Activated CD8-positive, alpha-beta T cell treated with anti-CD3 and anti-CD28 coated beads, Interleukin-2, amount 10 ng/mL, durations not matched to agents 7 days and 5 days (primary cell): ENCODE measurements around the gene GPR171. TPM values are rescaled to one million over a fixed set of nuclear protein-coding genes. Genes with fewer than 3 reads are reported as not detected.
"Not testable (repeated sequence)": the region's sequence is repeated elsewhere in the genome, so short reads cannot be mapped to it uniquely, and the experiment has no call there.

Experiments
- ATAC-seq: fragments of 150-1000 bp; cut with Tn5 transposase; one replicate; pipeline ENCODE4 v1.10.0; 2021; ENCODE audit warnings: moderate library complexity
- CTCF ChIA-PET: fragments of 350-600 bp; sonication (Branson Sonifier 250); formaldehyde crosslinking; loops from one replicate; lab custom pipeline; 2021; ENCODE audit warnings: antibody characterized with exemption; lab: Charles Lee
- POLR2A ChIA-PET: fragments of 350-600 bp; sonication (Branson Sonifier 250); formaldehyde crosslinking; loops from one replicate; lab custom pipeline; 2021; ENCODE audit warnings: antibody characterized with exemption; lab: Charles Lee
- DNase-seq: peaks from one replicate; pipeline ENCODE4 v3.0.0-alpha.2; 2020
- H3K27ac Mint-ChIP-seq: one replicate; pipeline ENCODE4 v1.8.0; 2021; ENCODE audit warnings: mild to moderate bottlenecking, mixed read lengths
- H3K27me3 Mint-ChIP-seq: one replicate; pipeline ENCODE4 v1.8.0; 2021; ENCODE audit warnings: low read depth, mixed read lengths
- H3K36me3 Mint-ChIP-seq: one replicate; pipeline ENCODE4 v1.8.0; 2021; ENCODE audit warnings: low read depth, mixed read lengths
- H3K4me1 Mint-ChIP-seq: one replicate; pipeline ENCODE4 v1.8.0; 2021; ENCODE audit warnings: low read depth, mixed read lengths
- H3K4me3 Mint-ChIP-seq: one replicate; pipeline ENCODE4 v1.8.0; 2021; ENCODE audit warnings: mild to moderate bottlenecking, mixed read lengths
- H3K9me3 Mint-ChIP-seq: one replicate; pipeline ENCODE4 v1.8.0; 2022; ENCODE audit warnings: mixed read lengths; ENCODE audit not compliant: insufficient read depth
- total RNA-seq, 2 experiments: library from RNA; stranded (reverse); gene quantifications; one replicate each; pipeline ENCODE4 v1.2.3, GENCODE V29; 2021

The GPR171 gene, protein sequence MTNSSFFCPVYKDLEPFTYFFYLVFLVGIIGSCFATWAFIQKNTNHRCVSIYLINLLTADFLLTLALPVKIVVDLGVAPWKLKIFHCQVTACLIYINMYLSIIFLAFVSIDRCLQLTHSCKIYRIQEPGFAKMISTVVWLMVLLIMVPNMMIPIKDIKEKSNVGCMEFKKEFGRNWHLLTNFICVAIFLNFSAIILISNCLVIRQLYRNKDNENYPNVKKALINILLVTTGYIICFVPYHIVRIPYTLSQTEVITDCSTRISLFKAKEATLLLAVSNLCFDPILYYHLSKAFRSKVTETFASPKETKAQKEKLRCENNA
- 100 to 1,000 TPM; 115 to 124 TPM for total RNA-seq

DNA sequence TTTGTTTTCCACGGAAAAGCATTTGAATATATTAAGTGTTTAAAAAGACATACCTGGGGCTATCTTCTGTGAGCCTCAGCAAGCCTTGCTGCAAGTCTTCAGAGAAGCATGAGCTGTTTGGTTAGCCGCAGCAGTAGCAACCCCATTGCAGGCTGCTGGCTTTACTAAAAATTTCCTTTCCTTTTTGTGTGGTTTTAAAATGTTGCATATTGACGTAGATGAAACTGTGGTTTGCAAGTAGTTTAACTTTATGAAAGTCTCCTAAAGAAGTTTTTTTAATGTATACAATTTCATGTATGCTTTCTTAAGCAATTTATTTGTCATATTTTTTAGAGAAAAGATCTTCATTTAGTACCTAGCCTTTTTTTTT lies at the start of gene GPR171:
Gene GPR171, minus strand, starts transcription at position 166 of the 370 bp plus-strand sequence. CDS start 3,830 bp downstream, outside the sequence.
- DNase-seq: peak; percentile 85
- H3K4me3 Mint-ChIP-seq: peak within 1 kb of the TSS; percentile 87
- ATAC-seq: peak; percentile 73
- H3K9me3 Mint-ChIP-seq: no peaks in the 10 kb centered on the region
- H3K27ac Mint-ChIP-seq: peak within 1 kb of the TSS; percentile 94
- H3K27me3 Mint-ChIP-seq: no peaks in the 10 kb centered on the region
- ChIA-PET POLR2A (interaction anchor here (0.8 to 5.6 kb wide), 12 partner anchors 7 to 1066 kb away, joined by 3 to 51 read pairs (median 4); partner anchors contain the start of genes MBNL1 and SIAH2), CTCF (interaction anchor here (0.8 to 7.6 kb wide), 10 partner anchors 8 to 76 kb away, joined by 3 to 65 read pairs (median 4); no protein-coding TSS in a partner anchor)
- peaks cover 59% of the 10 kb centered on the region for H3K4me1 Mint-ChIP-seq
- peaks cover 50% of the 10 kb centered on the region for H3K36me3 Mint-ChIP-seq

DNA sequence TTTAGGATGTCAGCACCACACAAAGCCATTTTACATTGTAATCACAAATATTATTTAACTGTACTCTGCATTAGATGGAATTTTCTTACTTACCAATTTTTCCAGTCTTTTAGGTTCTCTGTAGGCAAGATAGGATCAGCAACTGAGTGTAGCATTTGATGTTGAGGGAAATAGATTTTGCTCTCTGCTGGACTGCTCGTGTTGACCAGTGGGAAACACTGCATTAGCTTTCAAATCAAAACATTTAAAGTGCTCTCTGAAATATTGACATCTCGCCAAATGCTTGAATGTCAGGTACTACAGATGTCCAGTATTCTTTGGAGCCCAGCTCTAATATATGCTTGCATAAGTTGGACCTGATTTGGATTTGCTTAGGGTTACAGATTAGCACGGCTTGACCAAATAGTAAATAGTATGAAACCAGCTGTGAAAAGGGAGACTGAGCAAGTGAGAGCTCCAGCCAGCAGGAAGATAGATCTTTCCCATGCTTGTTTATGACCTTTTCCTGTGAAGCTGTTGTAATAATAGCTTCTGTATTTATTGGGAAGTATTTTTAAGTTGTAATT lies 45.8 kb upstream of the GPR171 start:
- Mint-ChIP-seq H3K4me1 (peaks cover 5% of the 10 kb centered on the region), H3K9me3 (no peaks in the 10 kb centered on the region), H3K4me3 (no peak overlapping the region), H3K36me3 (no peaks in the 10 kb centered on the region), H3K27ac (no peak overlapping the region), H3K27me3 (peaks cover 21% of the 10 kb centered on the region)
- ChIA-PET CTCF (interaction anchor here (0.7 kb wide), 1 partner anchor 93 kb away, joined by 3 read pairs; no protein-coding TSS in a partner anchor), POLR2A (interaction anchor here (0.6 kb wide), 1 partner anchor 9 kb away, joined by 3 read pairs; no protein-coding TSS in a partner anchor)
- ATAC-seq (no peak), DNase-seq (no peak)

DNA sequence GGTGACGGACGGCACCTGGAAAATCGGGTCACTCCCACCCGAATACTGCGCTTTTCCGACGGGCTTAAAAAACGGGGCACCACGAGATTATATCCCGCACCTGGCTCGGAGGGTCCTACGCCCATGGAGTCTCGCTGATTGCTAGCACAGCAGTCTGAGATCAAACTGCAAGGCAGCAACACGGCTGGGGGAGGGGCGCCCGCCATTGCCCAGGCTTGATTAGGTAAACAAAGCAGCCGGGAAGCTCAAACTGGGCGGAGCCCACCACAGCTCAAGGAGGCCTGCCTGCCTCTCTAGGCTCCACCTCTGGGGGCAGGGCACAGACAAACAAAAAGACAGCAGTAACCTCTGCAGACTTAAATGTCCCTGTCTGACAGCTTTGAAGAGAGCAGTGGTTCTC lies 39.0 kb upstream of the GPR171 start:
- H3K27ac Mint-ChIP-seq, POLR2A ChIA-PET, CTCF ChIA-PET: not testable (repeated sequence)

DNA sequence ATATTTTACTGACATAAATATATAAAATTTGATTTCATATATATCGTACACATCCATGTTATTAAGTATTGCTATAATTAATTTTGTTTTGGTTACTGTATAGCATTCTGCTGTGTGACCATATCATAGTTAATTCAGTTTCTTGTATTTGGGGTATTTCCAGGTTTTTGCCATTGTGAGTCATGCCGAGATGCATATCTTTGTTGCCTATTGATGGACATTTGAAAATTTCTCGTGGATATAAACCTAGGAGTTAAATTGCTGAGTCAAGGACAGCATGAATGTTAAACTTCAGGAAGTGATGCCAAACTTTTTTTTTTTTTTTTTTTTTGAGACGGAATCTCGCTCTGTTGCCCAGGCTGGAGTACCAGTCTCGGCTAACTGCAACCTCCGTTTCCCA lies 33.7 kb upstream of the GPR171 start:
- H3K27me3 Mint-ChIP-seq: no peaks in the 10 kb centered on the region
- no peak overlapping the region for H3K4me3 Mint-ChIP-seq
- DNase-seq: no peak
- peaks cover 13% of the 10 kb centered on the region for H3K4me1 Mint-ChIP-seq
- ATAC-seq: no peak
- no peak overlapping the region for H3K27ac Mint-ChIP-seq
- H3K36me3 Mint-ChIP-seq: no peaks in the 10 kb centered on the region
- CTCF ChIA-PET: interaction anchor here (1.3 kb wide), 1 partner anchor 69 kb away, joined by 4 read pairs; no protein-coding TSS in a partner anchor
- POLR2A ChIA-PET: no interaction called here
- no peaks in the 10 kb centered on the region for H3K9me3 Mint-ChIP-seq

More for the DNA sequence above, 39.0 kb upstream of the GPR171 start:
- H3K4me3 Mint-ChIP-seq, ATAC-seq, H3K27me3 Mint-ChIP-seq, H3K9me3 Mint-ChIP-seq, H3K36me3 Mint-ChIP-seq, DNase-seq: not testable (repeated sequence)
- peaks cover 15% of the 10 kb centered on the region for H3K4me1 Mint-ChIP-seq

DNA sequence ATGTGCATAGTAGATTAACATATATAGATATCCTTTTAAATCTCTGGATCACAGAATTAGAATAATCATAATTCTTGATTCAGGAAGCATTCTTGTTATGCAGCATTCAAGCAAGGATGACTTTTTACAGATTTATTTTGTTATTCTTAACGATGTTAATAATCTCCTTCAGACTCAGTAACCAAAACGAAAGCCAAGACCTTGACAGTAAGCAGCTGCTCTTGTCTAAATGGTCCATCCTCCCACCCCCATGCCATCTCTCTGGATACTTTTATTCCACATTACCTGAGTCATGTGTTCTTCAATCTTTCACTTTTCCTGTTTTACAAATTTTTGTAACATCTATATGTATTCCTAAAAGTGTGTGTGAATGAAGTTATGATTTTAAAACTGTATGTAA lies 33.3 kb upstream of the GPR171 start:
- H3K4me3 Mint-ChIP-seq: no peak overlapping the region
- no peaks in the 10 kb centered on the region for H3K36me3 Mint-ChIP-seq
- ATAC-seq (no peak), DNase-seq (no peak)
- POLR2A ChIA-PET: interaction anchor here (1.6 kb wide), 1 partner anchor 12 kb away, joined by 5 read pairs; no protein-coding TSS in a partner anchor
- CTCF ChIA-PET: interaction anchor here (0.5 to 13.2 kb wide), 4 partner anchors 9 to 78 kb away, joined by 4 to 408 read pairs (median 4); partner anchors contain the start of gene P2RY14
- H3K9me3 Mint-ChIP-seq: no peaks in the 10 kb centered on the region
- H3K4me1 Mint-ChIP-seq: peaks cover 16% of the 10 kb centered on the region
- no peaks in the 10 kb centered on the region for H3K27me3 Mint-ChIP-seq
- H3K27ac Mint-ChIP-seq: no peak overlapping the region

DNA sequence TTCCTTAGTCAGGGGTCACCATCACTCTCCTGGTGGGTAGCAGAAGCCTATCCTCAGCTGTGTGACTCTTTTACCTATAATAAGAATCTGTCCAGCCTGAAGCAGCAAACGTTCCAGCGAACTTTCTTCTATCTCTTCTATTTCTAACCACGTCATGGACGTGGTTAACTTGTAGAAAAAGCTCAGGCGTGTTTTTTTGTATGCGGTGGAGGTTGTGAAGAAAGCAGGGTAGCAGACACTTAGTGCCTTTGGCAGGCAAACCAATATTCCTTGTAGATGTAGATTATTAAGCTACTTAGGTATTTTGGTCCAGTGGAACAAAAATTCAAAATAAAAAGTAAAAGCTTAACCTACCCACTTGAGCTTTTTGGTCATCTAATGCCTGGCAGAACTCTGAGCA lies 31.8 kb upstream of the GPR171 start:
- no peaks in the 10 kb centered on the region for H3K9me3 Mint-ChIP-seq
- CTCF ChIA-PET: interaction anchor here (1.2 to 13.2 kb wide), 8 partner anchors 9 to 123 kb away, joined by 3 to 408 read pairs (median 4); partner anchors contain the start of gene P2RY14
- DNase-seq (no peak), ATAC-seq (no peak)
- H3K4me1 Mint-ChIP-seq: peaks cover 27% of the 10 kb centered on the region
- no peaks in the 10 kb centered on the region for H3K27me3 Mint-ChIP-seq
- no peak overlapping the region for H3K4me3 Mint-ChIP-seq
- POLR2A ChIA-PET: interaction anchor here (1.5 to 1.6 kb wide), 2 partner anchors 10 to 34 kb away, joined by 4 to 5 read pairs; no protein-coding TSS in a partner anchor
- H3K36me3 Mint-ChIP-seq: no peaks in the 10 kb centered on the region
- no peak overlapping the region for H3K27ac Mint-ChIP-seq

DNA sequence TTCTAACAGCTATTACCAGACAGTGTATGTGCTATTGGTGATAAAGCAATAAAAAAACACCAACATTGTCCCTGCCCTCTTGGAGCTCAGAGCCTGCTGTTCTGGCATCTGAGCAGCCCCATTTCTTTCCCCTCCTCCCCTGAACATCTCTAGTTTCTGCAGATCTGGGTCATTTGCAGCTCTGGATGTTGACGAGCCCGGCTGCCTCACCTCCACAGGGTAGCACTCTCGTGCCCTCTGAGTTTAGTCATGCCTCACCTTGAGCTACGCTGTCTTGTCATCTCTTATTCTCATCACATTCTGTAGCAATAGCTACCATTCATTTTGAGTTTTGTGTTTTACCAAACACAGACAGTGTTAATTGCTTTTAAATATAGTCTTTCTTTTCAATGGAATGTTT lies 30.0 kb upstream of the GPR171 start:
- H3K9me3 Mint-ChIP-seq: no peaks in the 10 kb centered on the region
- ChIA-PET POLR2A (no interaction called here), CTCF (interaction anchor here (1.1 to 13.2 kb wide), 5 partner anchors 15 to 63 kb away, joined by 3 to 408 read pairs (median 6); partner anchors contain the start of gene P2RY14)
- no peaks in the 10 kb centered on the region for H3K27me3 Mint-ChIP-seq
- no peaks in the 10 kb centered on the region for H3K36me3 Mint-ChIP-seq
- DNase-seq: no peak
- peaks cover 31% of the 10 kb centered on the region for H3K4me1 Mint-ChIP-seq
- no peak overlapping the region for H3K4me3 Mint-ChIP-seq
- no peak for ATAC-seq
- no peak overlapping the region for H3K27ac Mint-ChIP-seq

DNA sequence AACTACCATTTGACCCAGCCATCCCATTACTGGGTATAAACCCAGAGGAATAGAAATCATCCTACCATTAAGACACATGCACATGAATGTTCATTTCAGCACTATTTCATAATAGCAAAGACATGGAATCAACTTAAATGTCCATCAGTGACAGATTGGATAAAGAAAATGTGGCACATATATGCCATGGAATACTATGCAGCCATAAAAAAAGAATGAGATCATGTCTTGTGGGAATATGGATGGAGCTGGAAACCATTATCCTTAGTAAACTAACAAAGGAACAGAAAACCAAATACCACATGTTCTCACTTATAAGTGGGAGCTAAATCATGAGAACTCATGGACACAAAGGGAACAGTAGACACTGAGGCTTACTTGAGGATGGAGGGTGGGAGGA lies 29.4 kb upstream of the GPR171 start:
- H3K9me3 Mint-ChIP-seq, POLR2A ChIA-PET, H3K27me3 Mint-ChIP-seq, H3K27ac Mint-ChIP-seq, DNase-seq, H3K36me3 Mint-ChIP-seq, ATAC-seq, H3K4me3 Mint-ChIP-seq: not testable (repeated sequence)
- CTCF ChIA-PET: interaction anchor here (1.1 to 13.2 kb wide), 5 partner anchors 14 to 62 kb away, joined by 3 to 408 read pairs (median 6); partner anchors contain the start of gene P2RY14
- H3K4me1 Mint-ChIP-seq: peaks cover 36% of the 10 kb centered on the region

DNA sequence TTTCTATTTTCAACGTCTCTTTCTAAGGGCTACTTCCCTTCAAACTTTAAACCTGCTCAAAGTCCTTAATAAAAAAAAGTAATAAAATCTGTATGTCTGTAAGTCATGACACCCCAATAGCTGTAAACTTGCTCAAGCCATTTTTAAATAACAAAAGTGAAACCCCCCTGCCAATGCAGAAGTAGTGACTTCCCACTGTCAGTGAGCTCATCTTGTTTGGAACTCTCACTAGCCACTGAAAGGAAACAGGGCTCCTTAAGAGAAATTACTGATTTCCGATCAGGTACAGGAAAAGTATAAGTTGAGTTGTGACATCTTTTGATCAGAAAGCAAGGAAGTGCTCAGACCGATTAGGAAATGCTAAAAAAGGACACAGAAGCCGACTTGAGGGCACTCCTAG lies 27.6 kb upstream of the GPR171 start:
- peak overlapping the region; percentile 64 for H3K27ac Mint-ChIP-seq
- ATAC-seq (peak; percentile 38), DNase-seq (no peak)
- H3K9me3 Mint-ChIP-seq: no peaks in the 10 kb centered on the region
- no peaks in the 10 kb centered on the region for H3K27me3 Mint-ChIP-seq
- H3K4me1 Mint-ChIP-seq: peaks cover 54% of the 10 kb centered on the region
- H3K4me3 Mint-ChIP-seq: peak overlapping the region; percentile 27
- POLR2A ChIA-PET: interaction anchor here (1.2 kb wide), 1 partner anchor 30 kb away, joined by 4 read pairs; no protein-coding TSS in a partner anchor
- H3K36me3 Mint-ChIP-seq: peaks cover 6% of the 10 kb centered on the region
- CTCF ChIA-PET: interaction anchor here (0.9 to 13.2 kb wide), 11 partner anchors 19 to 688 kb away, joined by 3 to 408 read pairs (median 4); partner anchors contain the start of gene P2RY14

DNA sequence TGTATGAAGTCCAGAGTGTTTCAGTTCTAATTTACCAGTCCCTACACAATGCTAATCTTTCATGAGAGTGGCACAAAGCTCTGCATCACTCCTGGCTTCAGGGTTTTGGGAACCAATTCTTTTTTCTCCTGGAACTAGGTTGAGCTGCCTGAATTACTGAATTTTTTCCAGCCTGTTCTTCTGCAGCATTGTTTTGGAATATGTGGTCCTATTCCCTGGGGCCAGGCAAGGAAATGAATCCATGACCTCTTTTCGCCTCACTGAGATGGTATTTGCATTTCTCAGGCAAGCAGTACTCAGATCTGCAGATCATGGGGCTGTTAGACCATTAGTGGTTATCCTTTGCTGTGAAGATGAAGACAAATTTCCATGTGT lies 25.6 kb upstream of the GPR171 start:
- ATAC-seq (no peak), DNase-seq (no peak)
- Mint-ChIP-seq H3K36me3 (peaks cover 6% of the 10 kb centered on the region), H3K4me3 (no peak overlapping the region), H3K27me3 (no peaks in the 10 kb centered on the region), H3K27ac (peak overlapping the region; percentile 82), H3K9me3 (no peaks in the 10 kb centered on the region), H3K4me1 (peaks cover 65% of the 10 kb centered on the region)
- CTCF ChIA-PET: interaction anchor here (0.7 to 13.2 kb wide), 36 partner anchors 11 to 690 kb away, joined by 3 to 408 read pairs (median 7); partner anchors contain the start of genes GPR171 and P2RY14
- POLR2A ChIA-PET: interaction anchor here (0.5 to 1.3 kb wide), 8 partner anchors 26 to 55 kb away, joined by 3 to 7 read pairs (median 3); partner anchors contain the start of gene GPR171
